K562 (cell line): ENCODE measurements around the gene FAM174C. TPM values are rescaled to one million over a fixed set of nuclear protein-coding genes. Genes with fewer than 3 reads are reported as not detected.

Experiments used
- ARID1B ChIP-seq: fragments of 450-650 bp; IDR thresholded peaks from 2 replicates; pipeline ENCODE4 v1.6.1; 2016; ENCODE audit warnings: antibody characterized with exemption, mild to moderate bottlenecking, inconsistent platforms
- ATF1 ChIP-seq, 2 experiments: fragments of 450-650 bp in 1 of 2; IDR thresholded peaks; 2 replicates each; pipeline ENCODE4 v1.6.1; 2016; ENCODE audit warnings: missing compliant biosample characterization in 1 of 2, missing genetic modification characterization in 1 of 2
- ATF7 ChIP-seq: fragments of 450-650 bp; IDR thresholded peaks from 2 replicates; pipeline ENCODE4 v1.7.1; 2014; ENCODE audit warnings: mild to moderate bottlenecking, moderate library complexity
- CHD4 ChIP-seq: fragments of 200-600 bp; sonication (generic); IDR thresholded peaks from 3 replicates; pipeline ENCODE4 v1.6.1; 2012; ENCODE audit warnings: low read depth, mild to moderate bottlenecking, mixed read lengths, low read length, inconsistent platforms; ENCODE audit not compliant: insufficient read depth, insufficient replicate concordance, poor library complexity, severe bottlenecking
- HDAC2 ChIP-seq: fragments of 450-650 bp; IDR thresholded peaks from 2 replicates; pipeline ENCODE4 v1.6.1; 2016; ENCODE audit warnings: mild to moderate bottlenecking
- HLTF ChIP-seq: fragments of 450-650 bp; IDR thresholded peaks from 2 replicates; pipeline ENCODE4 v1.6.1; 2016
- MAZ ChIP-seq, 2 experiments: fragments of 450-650 bp in 1 of 2; sonication (generic) in 1 of 2; formaldehyde crosslinking; IDR thresholded peaks in 1 of 2; conservative IDR thresholded peaks in 1 of 2; 2 replicates each; pipeline versions ENCODE4 v1.4.0 to v1.5.0; 2020; ENCODE audit warnings: mild to moderate bottlenecking in 1 of 2, missing genetic modification reagents in 1 of 2
- MNT ChIP-seq, 2 experiments: fragments of 450-650 bp; conservative IDR thresholded peaks; 2 replicates each; pipeline ENCODE4 v1.6.1; 2017; ENCODE audit warnings: mild to moderate bottlenecking in 2 of 2, moderate library complexity in 2 of 2
- MYNN ChIP-seq, 2 experiments: sonication (generic); formaldehyde crosslinking in 1 of 2; IDR thresholded peaks; 2 replicates each; pipeline versions ENCODE4 v1.5.0 to v1.6.1; 2016 to 2020; ENCODE audit warnings: antibody characterized with exemption in 1 of 2, missing genetic modification reagents in 1 of 2
- NFE2 ChIP-seq: IDR thresholded peaks from 2 replicates; pipeline ENCODE4 v1.6.1; 2014; ENCODE audit warnings: antibody characterized with exemption, low read depth
- NR2C2 ChIP-seq, 2 experiments: fragments of 200-800 bp in 1 of 2; sonication (Bioruptor generic) in 1 of 2; sonication (generic) in 1 of 2; formaldehyde crosslinking in 1 of 2; IDR thresholded peaks; 2 replicates each; pipeline versions ENCODE4 v1.6.1 to v1.8.0; 2016 to 2022; ENCODE audit warnings: mild to moderate bottlenecking in 1 of 2, missing compliant biosample characterization in 1 of 2, missing genetic modification characterization in 1 of 2, missing genetic modification reagents in 1 of 2
- PCBP2 ChIP-seq: fragments of 200-400 bp; formaldehyde crosslinking; IDR thresholded peaks from 2 replicates; pipeline ENCODE4 v1.6.1; 2018; ENCODE audit warnings: low read length, low read depth, mild to moderate bottlenecking, moderate library complexity; ENCODE audit not compliant: poor library complexity, severe bottlenecking
- RBFOX2 ChIP-seq: fragments of 200-400 bp; formaldehyde crosslinking; IDR thresholded peaks from 2 replicates; pipeline ENCODE4 v1.6.1; 2017; ENCODE audit warnings: low read depth, mild to moderate bottlenecking, low read length, moderate library complexity
- SMARCA4 ChIP-seq: fragments of 450-650 bp; IDR thresholded peaks from 2 replicates; pipeline ENCODE4 v1.6.1; 2016
- ZMIZ1 ChIP-seq, 2 experiments: fragments of 150-350 bp in 1 of 2; IDR thresholded peaks; 2 replicates each; pipeline ENCODE4 v1.6.1; 2012 to 2016; ENCODE audit warnings: low read depth in 2 of 2, low read length in 2 of 2, mild to moderate bottlenecking in 1 of 2, moderate library complexity in 1 of 2
- ZNF12 ChIP-seq: sonication (generic); formaldehyde crosslinking; IDR thresholded peaks from 2 replicates; pipeline ENCODE4 v1.4.0; 2020; ENCODE audit warnings: mild to moderate bottlenecking, missing genetic modification reagents
- ZNF592 ChIP-seq: fragments of 450-650 bp; IDR thresholded peaks from 2 replicates; pipeline ENCODE4 v1.6.1; 2017; ENCODE audit warnings: antibody characterized with exemption, mild to moderate bottlenecking
- polyA plus RNA-seq, 8 experiments: library from polyadenylated mRNA; depleted of rRNA in 4 of 8; stranded (reverse) in 5 of 8; unstranded in 3 of 8; fragments of >200 nt; fragmentation: Nextera tagmentation in 2 of 8; fragmentation: Illumina TruSeq in 1 of 8; extraction: Ambion mirVana in 2 of 8; extraction: Trizol in 1 of 8; gene quantifications; 2 replicates each; pipeline versions ENCODE4 v1.2.1 to v1.2.3, GENCODE V29; 2011 to 2014; ENCODE audit warnings: inconsistent platforms in 1 of 8, missing spikeins in 1 of 8
- total RNA-seq, 7 experiments: library from RNA; depleted of rRNA in 6 of 7; stranded (reverse); fragments of >200 nt in 6 of 7; fragmentation: Illumina TruSeq in 2 of 7; extraction: Trizol in 2 of 7; gene quantifications; 2 replicates each; pipeline versions ENCODE4 v1.2.1 to v1.2.3, GENCODE V29; 2011 to 2021; ENCODE audit warnings: low replicate concordance in 1 of 7

The FAM174C gene
- total and polyA plus RNA-seq, 9 of the 15 experiments (the other 6 are each of a cell fraction or from before 2014, with no cell fraction given): 0.66 to 89.6 (median 20.3) TPM

- TF ChIP-seq HDAC2 (0 out of 2 replicates have a peak, but pooled peaks have one; percentile 34), SMARCA4 (peak; percentile 80), CHD4 (peak; percentile 57), MNT (conservative IDR thresholded peaks at IDR 0.05) (peak; percentile 55 to 64; a peak in 2 of 4 replicates), RBFOX2 (peak; percentile 3; the same call in 1 of the 2 replicates), HLTF (no peak), MYNN (IDR thresholded peaks at IDR 0.05) (peak; percentile 26; the same call in 1 of the 2 replicates), MYNN (CRISPR knock-in tag; IDR thresholded peaks at IDR 0.05) (no peak), ARID1B (peak; percentile 85), PCBP2 (no peak), NR2C2 (CRISPR knock-in tag; IDR thresholded peaks at IDR 0.05) (no peak), NR2C2 (tag; IDR thresholded peaks at IDR 0.05) (peak; percentile 20), ZNF592 (0 out of 2 replicates have a peak, but pooled peaks have one; percentile 56), ATF1 (CRISPR knock-in tag; IDR thresholded peaks at IDR 0.05) (no peak), ATF1 (tag; IDR thresholded peaks at IDR 0.05) (peak; percentile 48; the same call in 1 of the 2 replicates), ZNF12 (CRISPR knock-in tag) (0 out of 2 replicates have a peak, but pooled peaks have one; percentile 12), NFE2 (peak; percentile 36), ATF7 (peak; percentile 71), MAZ (CRISPR knock-in tag; conservative IDR thresholded peaks at IDR 0.05 in 1 of 2, IDR thresholded peaks at IDR 0.05 in 1 of 2) (peak; percentile 82 to 85; a peak in 3 of 4 replicates), ZMIZ1 (IDR thresholded peaks at IDR 0.05; ENCODE audit: low read depth in 2 of 2, low read length in 2 of 2) (0 out of 4 replicates have a peak, but pooled peaks of 1 of the 2 experiments have one; percentile 16)
These were observed 22.4 kb upstream of the FAM174C start (continued) for GRCh38 chr19:1252821-1253513.
